HPDE6-E6E7 (cell line): ENCODE data around the gene MRNIP.
"Not testable (repeated sequence)": the region's sequence is repeated elsewhere in the genome, so short reads cannot be mapped to it uniquely, and the experiment has no call there.

Source experiments
- DNase-seq: peaks from one replicate; pipeline ENCODE4 v3.0.0; 2011; ENCODE audit warnings: missing footprints; ENCODE audit errors: extremely low spot score

MRNIP gene

GRCh38 chr5:179792612-179793467 is 65.8 kb downstream of the MRNIP start:
- DNase-seq: no peak

DNA sequence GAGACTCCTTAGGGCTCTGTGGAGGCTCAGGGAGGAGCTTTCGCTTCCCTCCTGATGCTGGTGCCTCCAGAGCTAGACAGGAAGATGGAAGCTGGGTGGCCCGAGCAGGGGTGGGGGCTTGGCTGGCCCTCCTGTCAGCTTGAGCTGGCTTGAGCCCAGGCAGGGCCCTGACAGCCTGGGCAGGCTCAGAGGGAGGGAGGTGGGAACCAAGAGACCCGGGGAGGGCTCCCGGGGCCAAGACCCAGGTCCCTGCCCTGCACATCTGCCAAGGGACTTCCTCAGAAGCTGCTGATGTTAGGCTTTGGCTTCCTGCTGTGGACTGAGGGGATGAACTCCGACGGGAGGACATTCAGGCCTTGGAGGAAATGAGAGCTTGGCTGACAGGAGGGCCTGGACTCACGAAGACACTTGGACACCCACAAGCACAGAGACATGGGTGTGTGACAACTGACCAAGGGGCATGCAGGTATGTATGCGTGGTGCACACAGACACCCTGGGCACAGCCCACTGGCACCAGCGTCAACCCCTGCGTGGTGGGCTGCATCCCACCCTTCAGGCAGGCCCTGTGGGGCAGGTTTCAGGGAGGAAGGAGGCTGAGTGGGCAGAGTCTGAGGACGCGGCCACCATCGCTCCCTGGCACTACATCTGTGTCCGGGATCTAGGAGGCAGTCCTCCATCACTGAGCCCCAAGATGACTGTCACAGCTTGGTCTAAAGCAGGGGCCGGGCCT is 66.6 kb downstream of the MRNIP start:
- no peak for DNase-seq

DNA sequence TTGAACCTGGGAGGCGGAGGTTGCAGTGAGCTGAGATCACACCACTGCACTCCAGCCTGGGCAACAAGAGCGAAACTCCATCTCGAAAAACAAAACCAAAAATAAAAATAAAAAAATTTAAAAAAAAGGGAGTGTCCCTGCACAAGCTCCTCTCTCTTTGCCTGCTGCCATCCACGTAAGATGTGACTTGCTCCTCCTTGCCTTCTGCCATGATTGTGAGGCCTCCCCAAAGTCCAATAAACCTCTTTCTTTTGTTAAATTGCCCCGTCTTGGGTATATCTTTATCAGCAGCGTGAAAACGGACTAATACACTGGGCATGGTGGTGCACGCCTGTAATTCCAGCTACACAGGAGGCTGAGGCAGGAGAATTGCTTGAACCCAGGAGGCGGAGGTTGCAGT is 69.3 kb downstream of the MRNIP start:
- DNase-seq: not testable (repeated sequence)

GRCh38 chr5:179788193-179788854 is 70.3 kb downstream of the MRNIP start:
- DNase-seq: no peak
